OCI-LY1 (cell line): Measurements from ENCODE around the gene SLC25A38.

Source experiments
- CTCF ChIP-seq: fragments of 200-600 bp; sonication (generic), shearing (Covaris generic); IDR thresholded peaks from 2 replicates; pipeline ENCODE4 v1.5.1; 2017; ENCODE audit warnings: mild to moderate bottlenecking, antibody characterized with exemption, low read length, moderate library complexity, mixed read lengths
- EZH2 ChIP-seq: fragments of 200-600 bp; sonication (generic), shearing (Covaris generic); IDR thresholded peaks from 2 replicates; pipeline ENCODE4 v1.8.0; 2017; ENCODE audit warnings: borderline replicate concordance, mixed run types, mild to moderate bottlenecking, antibody characterized with exemption, low read length, moderate library complexity, mixed read lengths

DNA sequence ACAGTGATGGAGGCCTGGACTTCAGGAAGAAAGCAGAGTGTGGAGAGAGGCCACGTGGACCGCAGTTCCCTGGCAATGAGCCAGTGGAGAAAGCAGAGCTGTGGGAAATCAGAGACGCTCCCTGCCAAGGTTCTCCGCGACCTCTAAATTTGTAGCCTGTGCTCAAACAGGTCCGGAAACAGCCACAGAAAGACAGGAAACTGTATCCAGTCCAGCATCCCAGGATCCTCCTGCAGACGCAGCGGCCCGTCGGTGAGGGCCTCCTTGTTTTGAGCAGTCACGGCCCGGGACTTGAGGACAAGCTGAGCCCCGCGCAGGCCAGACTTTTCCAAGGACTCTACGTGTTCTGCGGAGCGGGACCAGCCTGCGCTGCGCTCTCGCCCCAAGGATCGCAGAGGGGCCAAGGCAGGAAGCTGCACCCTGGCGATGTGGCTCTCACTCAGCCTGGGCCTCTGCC lies 45.6 kb downstream of the SLC25A38 start:
- TF ChIP-seq CTCF (no peak), EZH2 (no peak)
